ENCODE data around the gene GAK.

The GAK gene

GRCh38 chr4:830601-831482, 101.3 kb downstream of the GAK start:
- no peak for DNase-seq (ENCODE audit: low read depth in 2 of 2)

- no peak for DNase-seq (ENCODE audit: low read depth in 2 of 2)
Measured at GRCh38 chr4:829761-830600, 102.1 kb downstream of the GAK start.

GRCh38 chr4:829291-829690, 102.8 kb downstream of the GAK start:
- no peak for DNase-seq (ENCODE audit: low read depth in 2 of 2)

GRCh38 chr4:828641-829271, 103.4 kb downstream of the GAK start:
- no peak for DNase-seq (ENCODE audit: low read depth in 2 of 2)

DNA sequence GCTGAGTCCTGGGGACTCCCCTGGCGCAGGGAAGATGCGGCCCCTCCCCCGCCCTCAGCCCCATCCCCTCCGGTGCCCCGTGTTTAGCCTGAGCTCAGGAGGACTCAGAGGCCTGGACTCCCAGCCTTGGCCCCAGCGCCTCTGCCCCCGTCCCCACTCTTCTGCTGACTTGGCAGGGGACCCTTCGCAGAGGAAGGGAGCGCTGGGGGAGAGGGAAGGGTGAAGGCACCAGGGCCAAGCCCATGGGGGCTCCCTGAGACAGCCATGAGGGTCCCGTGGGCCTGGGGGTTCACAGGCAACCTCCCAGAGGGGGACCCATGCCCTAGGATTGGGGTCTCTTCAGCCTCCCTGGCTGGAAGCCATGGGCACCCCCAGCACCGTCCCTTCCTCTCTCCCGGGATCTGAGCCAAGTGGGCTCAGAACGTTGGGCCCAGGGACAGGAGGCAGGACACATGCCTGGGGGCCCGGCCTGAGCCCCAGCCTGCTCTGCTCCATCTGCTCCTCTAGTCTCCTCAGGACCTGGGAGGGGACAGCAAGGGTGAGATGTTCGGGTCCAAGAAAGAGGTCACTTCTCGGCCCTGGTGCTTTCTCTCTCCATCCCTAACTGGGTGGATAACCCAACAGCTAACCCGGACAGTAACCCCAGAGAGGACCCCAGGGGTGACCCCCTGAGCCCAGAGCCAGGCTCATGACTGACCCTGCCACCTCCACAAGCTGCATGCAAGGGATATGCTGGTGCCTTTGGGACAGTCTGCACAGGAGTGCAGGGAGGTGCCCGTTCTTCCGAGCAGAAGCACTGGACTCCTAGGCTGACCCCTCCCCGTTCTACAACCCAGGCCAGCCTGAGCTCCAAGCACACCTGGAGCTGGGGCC, 104.7 kb downstream of the GAK start:
- DNase-seq (ENCODE audit: low read depth in 2 of 2): no peak

DNA sequence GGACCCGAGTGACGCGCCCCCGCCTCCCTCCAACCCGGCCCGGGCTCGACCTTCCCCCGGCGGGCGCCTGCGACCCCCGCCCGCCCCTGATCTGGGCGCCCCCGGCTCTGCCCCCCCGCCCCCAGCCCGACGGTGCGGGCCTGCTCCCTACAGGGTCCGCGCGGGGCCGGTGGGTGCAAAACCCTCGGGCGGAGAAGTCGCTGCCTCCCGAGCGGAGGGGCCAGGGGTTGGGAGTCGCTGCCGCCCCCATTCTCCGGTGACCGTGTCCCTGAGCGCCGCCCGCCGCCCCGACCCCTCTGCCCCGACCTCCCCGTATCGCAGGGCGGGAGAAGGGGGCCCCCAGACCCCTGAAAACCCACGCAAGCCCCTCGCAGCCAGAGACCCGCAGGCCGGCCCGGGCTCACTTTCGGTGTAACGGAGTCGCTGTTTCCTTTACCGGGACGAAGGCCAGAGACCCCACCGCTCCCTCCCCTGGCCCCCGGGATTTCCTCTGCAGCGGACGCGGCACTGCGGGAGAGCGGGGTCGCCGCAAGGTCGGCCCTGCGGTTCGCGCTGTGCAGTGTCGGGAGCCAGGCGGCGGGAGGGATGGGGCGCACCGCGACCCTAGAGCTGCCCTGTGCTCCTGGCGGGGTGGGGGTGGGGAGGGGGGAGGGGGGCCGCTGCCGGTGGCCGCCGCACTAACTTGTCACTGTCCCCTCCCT, 105.5 kb downstream of the GAK start:
- DNase-seq (ENCODE audit: low read depth in 2 of 2): no peak

GRCh38 chr4:825971-826330, 106.2 kb downstream of the GAK start, which contains the start of gene CPLX1:
Gene CPLX1 (minus strand): TSS chr4:826129. CDS start chr4:824522, 1,607 bp downstream.
- DNase-seq (ENCODE audit: low read depth in 2 of 2): no peak

DNA sequence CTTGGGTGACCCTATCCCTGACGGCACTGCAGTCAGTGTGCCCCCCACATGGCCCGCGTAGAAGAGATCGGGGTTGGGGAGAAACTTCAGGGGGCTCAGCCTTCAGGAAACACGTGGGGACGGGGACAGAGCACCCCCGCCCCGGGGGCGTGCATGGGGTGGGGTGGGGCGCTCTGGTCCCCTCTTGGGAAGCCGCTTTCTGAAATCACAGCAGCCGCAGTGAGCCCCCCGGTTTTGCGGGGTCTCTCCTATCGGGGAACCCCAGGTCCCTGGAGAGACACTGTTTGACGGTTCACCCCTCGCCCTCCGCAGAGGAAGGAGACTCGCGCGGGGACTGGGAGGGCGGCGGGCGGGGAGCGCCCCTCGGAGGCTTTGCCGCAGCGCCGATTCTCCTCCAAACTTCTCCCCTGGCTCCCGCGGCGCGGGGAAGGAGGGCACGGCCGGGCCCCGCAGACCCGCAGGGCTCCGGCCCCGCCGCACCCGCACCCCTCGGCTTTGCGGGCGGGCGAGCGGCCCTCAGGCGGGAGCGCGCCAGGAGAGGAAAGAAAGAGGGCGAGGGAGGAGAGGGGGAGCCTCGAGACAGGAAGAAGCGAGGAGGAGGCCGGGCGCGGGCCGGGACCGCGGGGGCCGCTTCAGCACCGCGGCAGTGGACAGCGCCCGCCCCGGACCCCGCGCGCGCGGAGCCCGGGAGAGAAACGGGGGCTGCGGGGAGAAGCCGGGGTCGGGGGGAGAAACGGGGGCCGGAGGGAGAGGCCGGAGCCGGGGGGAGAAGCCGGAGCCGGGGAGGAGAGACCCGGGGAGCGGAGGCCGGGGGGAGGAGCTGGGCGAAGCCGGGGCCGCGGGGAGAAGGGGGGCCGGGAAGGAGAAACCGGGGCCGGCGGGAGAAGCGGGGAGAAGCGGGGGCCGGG, 106.8 kb downstream of the GAK start:
- DNase-seq (ENCODE audit: low read depth in 2 of 2): no peak

- no peak for DNase-seq (ENCODE audit: low read depth in 2 of 2)
Measured at GRCh38 chr4:824461-825062, 107.6 kb downstream of the GAK start.

DNA sequence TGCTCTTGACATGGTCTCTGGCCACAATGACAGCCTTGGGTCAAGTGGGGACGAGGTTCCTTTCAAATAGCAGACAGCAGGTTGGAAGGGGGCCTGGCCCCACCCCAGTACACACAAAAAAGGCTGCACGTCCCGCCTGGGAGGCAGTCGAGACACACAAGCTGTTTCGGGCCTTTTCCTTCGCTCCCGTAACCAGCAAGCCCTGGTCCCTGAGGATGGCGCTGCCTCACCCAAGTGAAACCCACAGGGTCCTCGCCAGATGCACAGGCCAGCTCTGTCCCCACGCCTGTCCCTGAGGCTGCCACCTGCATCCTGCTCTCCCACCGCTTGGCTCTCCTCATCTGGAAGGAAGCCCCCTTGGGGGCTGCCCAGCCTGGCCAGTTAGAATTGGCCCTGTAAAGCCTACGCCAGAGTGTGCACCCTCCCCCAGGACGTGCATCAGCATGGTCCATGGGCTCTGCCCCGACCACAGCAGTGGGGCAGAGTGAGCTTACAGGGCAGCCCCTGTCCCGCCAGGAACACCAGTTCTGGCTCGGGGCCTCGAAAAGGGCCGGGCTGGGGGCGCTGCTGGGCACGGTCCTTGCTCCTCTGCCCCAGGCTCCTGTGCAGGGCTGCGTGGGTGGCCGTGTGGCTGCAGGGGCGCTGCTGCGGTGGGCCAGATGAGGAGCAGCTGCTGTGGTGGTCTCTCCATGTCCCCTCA, 108.2 kb downstream of the GAK start:
- DNase-seq (ENCODE audit: low read depth in 2 of 2): no peak

DNA sequence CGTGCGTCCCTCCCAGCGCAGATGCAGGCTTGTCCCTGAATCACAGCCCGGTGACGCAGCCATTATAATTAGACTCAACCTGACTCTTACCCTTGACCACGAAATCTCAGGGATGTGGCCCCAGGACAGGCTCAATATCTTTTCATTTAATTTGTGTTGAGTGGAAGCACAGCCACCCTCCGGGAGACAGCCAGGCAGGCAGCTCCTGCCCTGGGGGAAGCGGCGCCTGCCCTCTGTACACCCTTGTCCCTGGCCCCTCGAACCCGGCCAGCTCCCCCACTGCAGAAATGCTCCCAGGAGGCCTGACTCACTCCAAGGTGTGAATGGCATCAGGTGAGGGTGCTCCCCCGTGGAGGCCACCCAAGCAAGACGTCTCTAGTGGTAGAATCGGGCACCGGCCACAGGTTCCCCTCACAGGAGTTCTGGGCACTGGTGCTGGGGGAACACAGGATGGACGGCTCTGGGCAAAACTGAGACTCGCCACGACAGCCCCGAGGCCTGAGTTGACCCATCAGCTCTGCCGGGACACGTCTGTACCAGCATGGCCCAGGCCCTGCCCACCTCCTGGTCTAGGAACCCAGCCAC, 108.8 kb downstream of the GAK start:
- DNase-seq (ENCODE audit: low read depth in 2 of 2): no peak

DNA sequence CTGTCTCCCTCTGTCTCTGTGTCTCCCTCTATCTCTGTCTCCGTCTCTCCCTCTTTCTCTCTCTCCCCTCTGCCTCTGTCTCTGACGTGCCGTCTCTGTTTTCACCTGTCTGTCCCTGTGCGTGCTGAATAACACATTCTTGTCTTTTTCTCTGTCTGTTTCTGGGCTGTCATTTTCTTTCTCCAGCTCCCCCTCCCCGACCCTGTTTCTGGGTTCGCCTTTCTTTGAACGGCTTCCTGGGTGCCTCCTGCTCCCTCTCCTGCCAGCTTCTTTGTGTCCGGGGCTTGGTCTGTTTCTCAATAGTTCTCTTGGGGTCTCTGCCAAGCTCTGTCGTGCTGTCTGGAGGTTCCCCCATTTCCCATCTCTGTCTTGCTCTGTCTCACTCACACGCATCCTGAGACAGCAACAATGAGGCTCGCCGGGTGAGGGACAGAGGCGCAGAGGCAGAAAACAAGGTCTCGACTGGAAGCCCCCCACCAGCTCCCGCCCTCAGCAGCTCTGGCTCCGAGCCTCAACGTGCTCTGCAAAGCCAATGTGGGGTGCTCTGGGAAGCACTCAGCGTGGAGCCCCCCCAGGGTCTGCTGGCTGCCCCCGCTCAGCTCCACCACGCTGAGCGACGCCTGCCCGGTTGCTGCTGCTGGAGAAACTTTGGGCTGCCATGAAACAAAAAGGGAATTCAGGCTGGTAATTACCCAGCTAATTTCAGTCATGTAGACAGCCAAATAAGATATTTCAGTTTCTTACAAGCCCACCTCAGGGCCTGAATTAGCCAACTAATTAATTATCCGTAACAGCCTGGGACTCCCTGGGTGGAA, 109.5 kb downstream of the GAK start:
- no peak for DNase-seq (ENCODE audit: low read depth in 2 of 2)

- DNase-seq (ENCODE audit: low read depth in 2 of 2): no peak
Measured at GRCh38 chr4:821631-822030, 110.5 kb downstream of the GAK start.

DNA sequence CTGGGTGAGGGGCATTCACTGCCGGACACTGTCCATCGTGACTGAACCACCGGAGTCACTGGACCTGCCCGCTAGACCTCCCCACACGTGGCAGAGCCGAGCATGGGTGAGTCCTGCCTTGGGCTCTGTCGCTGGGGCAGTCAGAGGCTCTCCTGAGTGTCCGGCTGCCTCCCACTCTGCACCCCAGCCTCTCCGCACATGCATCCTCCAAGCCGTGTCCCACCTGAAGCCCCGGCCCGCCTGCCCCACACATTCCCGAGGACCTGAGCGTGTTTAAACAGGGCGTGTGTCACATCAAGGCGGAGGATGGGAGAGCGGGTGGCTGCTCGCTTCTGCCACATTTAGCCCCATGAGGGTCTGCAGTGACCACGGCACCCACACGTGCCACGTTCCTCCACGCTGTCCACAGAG, 110.9 kb downstream of the GAK start:
- DNase-seq (ENCODE audit: low read depth in 2 of 2): no peak

GRCh38 chr4:820230-821172, 111.6 kb downstream of the GAK start:
- no peak for DNase-seq (ENCODE audit: low read depth in 2 of 2)
